ENCODE results near the gene FAM114A2. TPM values are rescaled to one million over a fixed set of nuclear protein-coding genes. Genes with fewer than 3 reads are reported as not detected.

Gene FAM114A2
- total and polyA plus RNA-seq, 12 donors: 6.5 to 43.7 (median 25.1) TPM

DNA sequence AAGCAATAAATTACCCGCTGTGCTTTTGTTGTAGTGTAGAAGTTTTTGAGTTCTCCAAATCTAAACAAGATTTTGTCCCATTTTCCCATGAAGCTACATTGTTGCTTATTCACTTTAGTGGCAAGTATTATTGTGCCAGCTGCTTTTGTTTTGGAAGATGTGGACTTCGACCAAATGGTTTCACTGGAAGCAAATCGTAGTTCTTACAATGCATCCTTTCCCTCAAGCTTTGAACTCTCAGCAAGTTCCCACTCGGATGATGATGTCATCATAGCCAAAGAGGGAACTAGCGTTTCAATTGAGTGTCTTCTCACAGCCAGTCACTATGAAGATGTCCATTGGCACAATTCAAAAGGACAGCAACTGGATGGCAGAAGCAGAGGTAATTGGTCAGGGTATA lies 10.9 kb upstream of the FAM114A2 start:
- DNase-seq: no peak
- Histone ChIP-seq H3K36me3 (replicated peaks in 1 of 2) (no peaks in the 10 kb centered on the region), H3K9me3 (replicated peaks in 1 of 3) (no peaks in the 10 kb centered on the region), H3K27me3 (no peaks in the 10 kb centered on the region), H3K4me3 (no peak overlapping the region), H3K27ac (no peak overlapping the region), H3K4me1 (replicated peaks in 1 of 2) (peaks cover 0 to 4% of the 10 kb centered on the region in 2 donors)
- TF ChIP-seq CTCF (IDR thresholded peaks at IDR 0.05): no peak
- WGBS, 4 donors: 83 to 90% (median 87%) methylated on average over 5 of the region's 5 CpGs
- intact Hi-C loops (cut with DNase I): no loop called here

DNA sequence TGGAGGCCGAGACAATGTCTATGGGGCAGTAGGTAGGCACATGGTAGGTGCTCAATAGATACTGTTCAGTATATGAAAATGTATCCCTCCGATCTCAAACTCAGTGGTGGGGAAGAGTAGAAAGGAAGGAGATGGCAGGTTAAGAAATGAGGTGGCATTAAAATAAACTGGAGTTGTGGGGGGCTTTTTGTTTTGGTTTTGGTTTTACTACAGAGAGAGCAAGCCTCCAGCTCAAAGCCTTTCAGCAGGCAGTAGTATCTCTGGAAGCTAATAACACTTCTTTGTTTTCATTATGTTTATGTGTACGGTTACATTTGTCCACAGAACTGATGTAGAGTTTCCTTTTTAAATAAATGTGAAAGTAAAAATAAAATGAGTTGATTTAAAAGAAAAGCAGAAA lies 8.6 kb upstream of the FAM114A2 start:
- TF ChIP-seq POLR2A (IDR thresholded peaks at IDR 0.05) (no peak), CTCF (IDR thresholded peaks at IDR 0.05) (no peak)
- Histone ChIP-seq H3K4me3 (no peak overlapping the region), H3K9me3 (replicated peaks in 1 of 3) (no peaks in the 10 kb centered on the region), H3K4me1 (replicated peaks in 1 of 2) (peaks cover 0 to 20% of the 10 kb centered on the region in 2 donors), H3K27me3 (no peaks in the 10 kb centered on the region), H3K27ac (no peak overlapping the region), H3K36me3 (replicated peaks in 1 of 2) (no peaks in the 10 kb centered on the region)
- DNase-seq: no peak
- intact Hi-C loops (cut with DNase I): no loop called here
- 84 to 91% (median 87%) methylated on average over 3 of the region's 3 CpGs for WGBS, 4 donors

DNA sequence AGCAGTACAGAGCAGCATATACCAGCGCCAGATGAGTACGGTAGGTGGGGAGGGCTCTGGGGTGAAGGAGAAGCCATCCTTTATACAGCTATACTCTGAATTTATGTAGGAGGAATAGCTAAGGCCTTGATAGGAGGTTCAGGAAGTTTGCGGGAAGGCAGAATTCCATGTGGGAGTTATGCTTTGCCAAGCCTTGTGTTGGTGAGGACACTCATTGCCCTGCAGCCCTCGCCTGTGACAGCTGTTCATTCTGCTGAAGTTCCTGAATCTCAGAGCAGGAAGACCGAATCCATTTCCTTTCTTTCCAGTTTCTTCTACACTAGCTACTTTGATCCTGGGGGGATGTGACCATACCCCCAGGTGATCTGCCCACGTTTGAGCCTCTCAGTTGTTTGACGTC lies 7.8 kb upstream of the FAM114A2 start:
- peaks cover 0 to 26% of the 10 kb centered on the region in 2 donors for H3K4me1 ChIP-seq (replicated peaks in 1 of 2)
- no peak overlapping the region for H3K4me3 ChIP-seq
- no peaks in the 10 kb centered on the region for H3K9me3 ChIP-seq (replicated peaks in 1 of 3)
- no peaks in the 10 kb centered on the region for H3K36me3 ChIP-seq (replicated peaks in 1 of 2)
- WGBS, 4 donors: 84 to 90% (median 88%) methylated on average over 7 of the region's 7 CpGs
- TF ChIP-seq CTCF (IDR thresholded peaks at IDR 0.05): no peak
- TF ChIP-seq POLR2A (IDR thresholded peaks at IDR 0.05): no peak
- no peak overlapping the region for H3K27ac ChIP-seq
- no peaks in the 10 kb centered on the region for H3K27me3 ChIP-seq
- intact Hi-C loops (cut with DNase I): no loop called here
- no peak for DNase-seq

GRCh38 chr5:154044581-154044980 lies 5.9 kb upstream of the FAM114A2 start:
- TF ChIP-seq POLR2A (IDR thresholded peaks at IDR 0.05): no peak
- TF ChIP-seq CTCF (IDR thresholded peaks at IDR 0.05): no peak
- Histone ChIP-seq H3K36me3 (replicated peaks in 1 of 2) (no peaks in the 10 kb centered on the region), H3K4me3 (no peak overlapping the region), H3K27ac (no peak overlapping the region), H3K9me3 (replicated peaks in 1 of 3) (no peaks in the 10 kb centered on the region), H3K27me3 (no peaks in the 10 kb centered on the region), H3K4me1 (replicated peaks in 1 of 2) (peaks cover 8 to 39% of the 10 kb centered on the region in 2 donors)
- DNase-seq: no peak
- intact Hi-C loops (cut with DNase I): no loop called here
- WGBS, 4 donors: 90 to 100% (median 96%) methylated on average over 2 of the region's 2 CpGs
